ENCODE results near the gene LMAN1L. TPM values are rescaled to one million over a fixed set of nuclear protein-coding genes. Genes with fewer than 3 reads are reported as not detected.

The LMAN1L gene
- total and polyA plus RNA-seq, 2 of the 4 experiments (the other 2 are of a cell fraction) = not detected

- no peak overlapping the region for H3K4ac ChIP-seq (ENCODE audit: low read depth, low read length)
- no peak overlapping the region for H3K4me3 ChIP-seq (ENCODE audit: insufficient read depth, low read depth, low read length)
- no peak overlapping the region for H3K18ac ChIP-seq (ENCODE audit: low read depth, low read length)
- H2BK20ac ChIP-seq (ENCODE audit: low read depth, low read length) = no peak overlapping the region
- H2AK9ac ChIP-seq (replicated peaks; ENCODE audit: low read depth, low read length, poor library complexity) = peak overlapping the region; percentile 57
- H3K36me3 ChIP-seq (ENCODE audit: control insufficient read depth, insufficient read depth, low read length) = peaks cover 16% of the 10 kb centered on the region
- in situ Hi-C loops (cut with MboI; ENCODE audit: low sequenced_read_pairs) = no loop called here
- ChIA-PET POLR2A (ENCODE audit: unreplicated experiment) (no interaction called here), CTCF (interaction anchor here (1.5 kb wide), 1 partner anchor 44 kb away, joined by 5 read pairs; no protein-coding TSS in a partner anchor)
- TF ChIP-seq USF2 (IDR thresholded peaks at IDR 0.05; ENCODE audit: low read depth, low read length) (no peak), ELK1 (IDR thresholded peaks at IDR 0.05; ENCODE audit: borderline replicate concordance, low read depth, low read length) (no peak), MAZ (IDR thresholded peaks at IDR 0.05; ENCODE audit: borderline replicate concordance, low read depth, low read length) (no peak), BHLHE40 (IDR thresholded peaks at IDR 0.05; ENCODE audit: low read depth, low read length) (no peak), MXI1 (IDR thresholded peaks at IDR 0.05; ENCODE audit: borderline replicate concordance, low read depth, low read length) (no peak), POLR2A (IDR thresholded peaks at IDR 0.05; ENCODE audit: low read depth, low read length) (no peak), RAD21 (IDR thresholded peaks at IDR 0.05; ENCODE audit: low read length) (no peak), FOS (IDR thresholded peaks at IDR 0.05; ENCODE audit: low read depth, low read length) (no peak), NFE2L2 (IDR thresholded peaks at IDR 0.05; ENCODE audit: low read depth, low read length) (no peak), CTCF (conservative IDR thresholded peaks at IDR 0.05; ENCODE audit: low read depth, low read length) (no peak), MAFK (IDR thresholded peaks at IDR 0.05; ENCODE audit: low read depth, low read length) (no peak), CHD1 (IDR thresholded peaks at IDR 0.05; ENCODE audit: low read depth, low read length) (no peak)
- DNase-seq = no peak
- no peak overlapping the region for H4K91ac ChIP-seq (ENCODE audit: insufficient read depth, low read depth, low read length)
- no peak overlapping the region for H3K4me2 ChIP-seq (ENCODE audit: low read depth, low read length)
- no peaks in the 10 kb centered on the region for H3K9me3 ChIP-seq (ENCODE audit: control insufficient read depth, insufficient read depth, low read length)
- peaks cover under 1% of the 10 kb centered on the region; the same call in 1 of the 2 replicates for H3K4me1 ChIP-seq (ENCODE audit: control insufficient read depth, insufficient read depth, low read length)
- ATAC-seq (ENCODE audit: low read depth) = no peak
- H2BK120ac ChIP-seq (ENCODE audit: low read depth, low read length) = no peak overlapping the region
- no peak overlapping the region for H4K5ac ChIP-seq (ENCODE audit: low read depth, low read length)
- no TSS peak for BruUV-seq (replicated peaks)
- no peak overlapping the region for H2BK15ac ChIP-seq (ENCODE audit: low read depth, low read length)
- H3K14ac ChIP-seq (replicated peaks; ENCODE audit: low read depth, low read length) = no peak overlapping the region
- H3K79me1 ChIP-seq (ENCODE audit: low read depth in 1 of 2, low read length in 2 of 2) = peaks cover 23 to 66% of the 10 kb centered on the region in 2 experiments
- dilution Hi-C loops (cut with HindIII; ENCODE audit: low sequenced_read_pairs, unreplicated experiment) = no loop called here
- H4K8ac ChIP-seq (ENCODE audit: low read depth in 2 of 2, low read length in 2 of 2) = no peak overlapping the region
- H2AK5ac ChIP-seq (ENCODE audit: low read depth, low read length) = no peak overlapping the region
- H3K27me3 ChIP-seq (ENCODE audit: control insufficient read depth, insufficient read depth, low read length) = no peaks in the 10 kb centered on the region
- H2AFZ ChIP-seq (replicated peaks; ENCODE audit: low read length, poor library complexity) = no peak overlapping the region
- WGBS, 2 experiments (ENCODE audit: extremely low coverage in 2 of 2, insufficient read length in 1 of 2) = no CpG with 5 or more reads among the region's 4 CpGs
- peaks cover 60% of the 10 kb centered on the region for H4K20me1 ChIP-seq (ENCODE audit: insufficient read depth, low read length)
- H2BK5ac ChIP-seq (ENCODE audit: low read depth, low read length, poor library complexity, severe bottlenecking) = no peak overlapping the region
- intact Hi-C loops (cut with micrococcal nuclease) = no loop called here
- H3K23ac ChIP-seq (ENCODE audit: low read depth, low read length) = no peak overlapping the region
- H3K9me1 ChIP-seq (ENCODE audit: insufficient read depth, low read length) = peaks cover 11% of the 10 kb centered on the region
- no peak overlapping the region for H3K9ac ChIP-seq (ENCODE audit: low read depth, low read length)
- H3K56ac ChIP-seq (ENCODE audit: extremely low read depth, insufficient read depth, low read length) = no peak overlapping the region
- H3K27ac ChIP-seq (ENCODE audit: insufficient read depth, low read length) = no peak overlapping the region
These were observed 45.7 kb downstream of the LMAN1L start for GRCh38 chr15:74858369-74858740.

Data from IMR-90 (cell line).